Hematopoietic multipotent progenitor cell treated with erythropoietin and hydrocortisone succinate and interleukin-3 and kit ligand, for 17 days (in vitro differentiated cells): ENCODE data around the gene SAP130.
A peak's percentile ranks its signal among the peaks of the same experiment; 100 is the strongest.

Experiments
- DNase-seq: peaks from one replicate; pipeline ENCODE4 v3.0.0-alpha.2; 2015; ENCODE audit warnings: low spot score

The SAP130 gene

GRCh38 chr2:128026448-128027277 is 1.2 kb downstream of the SAP130 start:
- DNase-seq: peak; percentile 23

DNA sequence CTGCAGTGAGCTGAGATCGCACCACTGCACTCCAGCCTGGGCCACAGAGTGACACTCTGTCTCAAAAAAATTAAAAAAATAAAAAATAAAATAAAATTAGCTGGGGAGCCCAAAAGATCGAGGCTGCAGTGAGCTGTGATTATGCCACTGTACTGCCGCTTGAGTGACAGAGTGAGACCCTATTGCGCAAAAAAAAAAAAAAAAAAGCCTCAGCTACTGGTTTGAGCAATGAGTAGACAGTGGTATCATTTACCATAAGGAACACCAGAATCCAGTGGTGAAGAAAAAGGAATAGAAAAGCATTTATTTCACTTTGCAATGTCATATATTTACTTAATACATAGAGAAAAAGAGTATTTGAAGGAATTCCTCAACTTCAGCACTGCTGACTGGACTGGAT is 3.0 kb downstream of the SAP130 start:
- no peak for DNase-seq

DNA sequence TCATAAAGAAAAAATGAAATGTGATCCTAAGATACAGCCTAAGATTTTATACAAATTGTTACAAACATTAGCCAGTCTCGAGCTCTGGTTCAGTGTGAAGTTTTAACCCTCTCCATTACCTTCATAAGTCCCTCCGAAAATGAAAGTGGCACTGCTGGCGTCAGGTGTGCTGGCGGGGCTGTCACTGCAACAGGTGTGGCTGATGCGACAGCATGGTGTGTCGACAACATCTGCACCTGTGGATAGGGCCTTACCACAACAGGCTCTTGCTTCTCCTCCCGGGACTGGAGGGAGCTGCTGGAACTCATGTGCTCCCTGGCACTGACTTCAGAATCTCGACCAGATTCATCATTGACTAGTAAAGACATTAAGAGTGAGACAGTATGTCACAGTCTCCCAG is 10.3 kb downstream of the SAP130 start:
- DNase-seq: no peak

DNA sequence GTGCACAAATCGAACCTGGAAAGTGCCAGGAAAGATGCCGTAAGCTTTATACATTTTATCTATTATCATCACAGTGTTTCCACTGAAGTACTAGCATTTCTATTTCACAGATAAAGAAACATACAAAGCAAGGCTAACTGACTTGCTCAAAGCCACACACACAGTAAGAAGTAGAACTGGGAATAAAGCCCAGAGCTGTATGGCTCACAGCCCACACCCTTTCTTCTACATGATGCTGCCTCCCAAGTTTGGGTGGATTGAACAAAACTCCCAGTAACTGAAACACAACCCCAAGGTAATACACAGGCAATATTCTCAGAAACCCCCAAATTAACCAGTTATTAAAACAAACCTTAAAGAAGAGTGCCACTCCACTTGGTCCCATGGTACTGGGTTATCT is 11.2 kb downstream of the SAP130 start:
- DNase-seq: no peak

- no peak for DNase-seq
Observed at GRCh38 chr2:128012698-128013097, 15.2 kb downstream of the SAP130 start.

DNA sequence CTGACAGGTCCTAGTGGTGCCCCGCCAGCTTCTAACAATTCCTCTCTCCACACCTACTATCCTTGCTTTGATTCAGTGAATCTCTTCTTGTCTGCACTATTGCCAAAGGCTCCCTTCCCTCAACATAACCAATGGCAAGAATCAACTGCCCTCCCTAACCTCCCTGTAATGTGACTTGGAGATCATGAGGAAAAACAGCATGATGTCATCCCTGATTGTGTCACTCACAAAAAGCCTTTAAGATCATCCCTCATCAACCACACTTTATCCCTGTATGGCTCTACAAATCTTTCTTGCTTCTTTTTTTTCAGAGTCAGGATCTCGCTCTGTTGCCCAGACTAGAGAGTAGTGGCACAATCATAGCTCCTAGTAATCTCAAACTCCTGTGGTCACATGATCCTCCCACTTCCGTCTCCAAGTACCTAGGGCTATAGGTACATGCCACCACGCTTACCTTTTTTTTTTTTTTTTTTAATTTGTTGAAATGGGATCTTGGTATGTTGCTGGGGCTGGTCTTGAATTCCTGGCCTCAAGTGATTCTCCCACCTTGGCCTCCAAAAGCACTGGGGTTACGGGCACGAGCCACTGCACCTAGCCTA is 19.7 kb downstream of the SAP130 start:
- DNase-seq: no peak

- no peak for DNase-seq
Observed at GRCh38 chr2:128004509-128004908, 23.4 kb downstream of the SAP130 start.

- no peak for DNase-seq
Observed at GRCh38 chr2:128003463-128003862, 24.4 kb downstream of the SAP130 start.

DNA sequence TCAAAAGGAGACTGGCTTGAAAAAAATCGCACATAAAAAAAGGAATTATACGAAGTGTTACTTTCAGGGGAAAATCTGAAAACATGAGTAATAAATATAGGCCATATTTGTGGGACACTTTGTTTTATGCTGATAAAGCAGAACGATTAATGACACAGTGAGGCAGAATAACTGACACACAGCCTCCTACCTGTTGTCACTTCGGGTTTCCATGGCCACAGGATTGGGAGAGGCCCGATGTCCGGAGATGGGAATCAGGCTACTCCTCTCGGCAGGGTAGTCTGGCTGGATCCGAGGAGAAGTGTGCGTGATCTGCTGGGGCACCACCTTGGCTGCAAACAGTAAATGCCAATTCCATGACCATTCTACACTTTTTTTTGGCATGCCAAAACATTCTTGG is 31.7 kb downstream of the SAP130 start:
- no peak for DNase-seq

DNA sequence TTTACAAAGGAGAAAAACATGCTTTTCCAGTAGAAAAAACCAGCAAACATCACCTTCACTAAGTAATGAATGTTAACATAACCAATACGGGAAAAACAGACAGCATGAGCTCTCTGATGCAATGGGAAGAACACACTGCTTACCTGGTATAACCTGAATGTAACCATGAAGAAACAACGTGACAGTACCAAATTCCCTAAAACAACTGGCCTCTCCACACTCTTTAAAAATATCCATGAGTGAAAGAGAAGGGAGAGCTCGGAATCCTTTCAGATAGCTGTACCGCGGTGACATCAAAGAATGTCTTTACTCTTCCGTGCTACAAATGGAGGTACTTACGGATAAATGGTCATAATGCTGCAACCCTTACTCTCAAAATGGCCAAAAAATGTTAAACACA is 32.1 kb downstream of the SAP130 start:
- no peak for DNase-seq

GRCh38 chr2:127993659-127994058 is 34.2 kb downstream of the SAP130 start:
- no peak for DNase-seq

GRCh38 chr2:127991742-127992141 is 36.1 kb downstream of the SAP130 start:
- DNase-seq: no peak

GRCh38 chr2:127986548-127987079 is 41.2 kb downstream of the SAP130 start:
- DNase-seq: no peak

DNA sequence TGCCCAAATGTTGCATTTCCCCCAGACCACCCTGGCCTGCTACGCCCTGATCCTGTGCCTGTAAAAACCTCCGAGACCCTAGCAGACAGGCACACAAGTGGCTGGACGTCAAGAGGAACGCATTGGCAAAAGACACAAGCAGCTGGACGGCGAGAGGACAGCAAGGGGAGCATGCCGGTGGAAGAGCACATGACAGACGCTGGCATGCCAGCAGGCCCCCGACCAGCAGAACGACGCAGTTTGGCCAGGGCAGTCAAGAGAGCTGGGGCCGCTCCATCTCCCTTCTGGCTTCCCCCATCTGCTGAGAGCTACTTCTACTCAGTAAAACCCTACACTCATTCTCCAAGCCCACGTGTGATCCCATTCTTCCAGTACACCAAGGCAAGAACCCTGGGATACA is 42.1 kb downstream of the SAP130 start:
- no peak for DNase-seq

DNA sequence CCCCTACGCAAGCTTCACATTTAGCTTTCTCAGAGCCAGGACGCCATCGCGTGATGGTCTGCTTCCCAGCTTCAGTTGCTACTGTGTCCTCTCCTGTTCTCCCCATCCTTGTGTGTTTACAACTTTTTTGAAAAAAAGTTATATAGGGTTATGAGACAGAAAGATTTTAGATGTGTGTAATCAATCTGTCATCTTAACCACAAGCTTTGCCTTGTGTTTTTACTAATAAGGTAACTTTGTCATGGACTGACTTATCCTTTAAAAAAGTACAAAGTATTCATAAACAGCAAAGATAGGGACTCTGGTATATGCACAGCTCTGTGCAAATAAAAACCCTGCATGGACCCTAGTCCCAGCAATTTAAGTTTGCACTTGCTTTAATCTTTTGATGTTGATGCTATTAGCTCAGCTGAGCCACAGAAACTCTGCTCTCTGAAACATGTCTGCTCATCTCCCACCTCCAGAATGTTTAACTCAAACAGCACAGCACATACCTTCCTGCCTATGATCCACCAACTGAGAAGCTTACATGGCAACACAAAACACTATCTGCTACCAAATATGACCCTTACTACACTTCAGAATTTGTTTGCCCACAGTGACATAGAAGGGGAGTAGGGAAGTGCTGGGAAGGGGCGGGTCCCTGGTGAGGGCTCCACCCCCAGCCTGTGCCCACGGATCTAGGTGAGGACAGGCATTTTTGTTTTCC is 42.7 kb downstream of the SAP130 start:
- no peak for DNase-seq

DNA sequence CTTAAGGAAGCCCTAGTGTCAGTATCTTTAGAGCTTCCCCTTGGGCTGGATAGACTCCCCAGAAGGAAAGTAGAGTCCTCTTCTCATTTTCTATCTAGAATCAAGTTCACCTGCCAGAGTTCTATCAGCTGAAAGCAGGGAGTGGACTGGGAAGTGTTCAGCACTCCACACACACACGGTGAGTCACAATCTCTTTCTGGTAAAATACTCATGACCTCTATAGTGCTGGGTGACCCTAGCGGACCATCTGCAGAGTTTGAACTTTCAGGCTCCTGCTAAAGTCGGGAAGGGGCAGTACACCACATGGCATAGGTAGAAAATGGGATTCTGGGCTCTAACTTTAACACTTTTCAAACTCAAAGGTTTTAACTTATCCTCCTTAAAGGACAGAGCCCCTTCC is 43.3 kb downstream of the SAP130 start:
- DNase-seq: no peak

DNA sequence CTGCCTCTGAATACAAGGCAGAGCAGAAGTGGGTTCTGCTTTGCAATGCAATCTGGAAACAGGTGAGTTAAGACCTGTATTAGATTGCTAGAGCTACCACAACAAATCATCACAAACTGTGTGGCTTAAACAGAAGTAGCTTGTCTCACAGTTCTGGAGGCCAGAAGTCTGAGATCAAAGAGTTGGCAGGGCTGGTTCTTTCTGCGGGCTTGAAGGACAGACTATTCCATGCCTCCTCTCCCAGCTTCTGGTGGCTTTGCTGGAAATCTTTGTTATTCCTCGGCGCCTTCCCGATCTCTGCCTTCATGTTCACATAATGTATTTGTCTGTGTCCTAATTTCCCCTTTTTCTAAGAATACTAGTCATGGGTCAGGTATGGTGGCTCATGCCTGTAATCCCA is 58.4 kb downstream of the SAP130 start:
- DNase-seq: no peak

- DNase-seq: no peak
Observed at GRCh38 chr2:127968610-127969339, 59.1 kb downstream of the SAP130 start.

DNA sequence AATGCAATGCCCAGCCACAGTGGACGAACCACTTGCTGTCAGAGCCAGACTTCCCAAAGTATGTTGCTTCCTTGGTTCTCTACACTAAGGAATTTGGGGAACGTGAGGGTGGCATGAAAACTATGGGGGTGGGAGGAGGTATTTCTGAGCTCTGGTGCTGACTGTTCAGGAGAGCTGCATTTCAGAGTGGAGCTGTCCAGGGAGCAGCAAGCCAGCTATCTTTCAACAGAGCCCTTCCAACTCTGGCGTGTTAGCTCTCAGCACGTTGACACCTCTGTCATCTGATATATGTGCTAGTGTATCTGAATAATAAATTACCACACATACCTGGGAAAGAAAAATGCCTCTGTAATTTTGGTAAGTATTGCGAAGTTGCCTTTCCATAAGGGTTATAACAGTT is 66.1 kb downstream of the SAP130 start:
- DNase-seq: no peak

DNA sequence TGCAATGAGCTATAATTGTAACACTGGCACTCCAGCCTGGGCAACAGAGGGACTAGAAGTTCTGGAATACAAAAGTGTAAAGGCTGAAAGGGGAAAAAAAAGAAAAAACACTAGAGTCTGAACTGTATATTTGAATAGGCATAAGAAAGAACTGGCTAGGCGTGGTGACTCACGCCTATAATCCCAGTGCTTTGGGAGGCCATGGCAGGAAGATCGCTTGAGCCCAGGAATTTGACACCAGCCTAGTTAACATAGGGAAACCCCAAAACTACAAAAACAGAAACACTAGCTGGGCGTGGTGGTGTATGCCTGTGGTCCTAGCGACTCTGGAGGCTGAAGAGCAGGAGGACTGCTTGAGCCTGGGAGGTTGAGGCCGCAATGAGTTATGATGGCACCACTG is 70.6 kb downstream of the SAP130 start:
- DNase-seq: no peak

DNA sequence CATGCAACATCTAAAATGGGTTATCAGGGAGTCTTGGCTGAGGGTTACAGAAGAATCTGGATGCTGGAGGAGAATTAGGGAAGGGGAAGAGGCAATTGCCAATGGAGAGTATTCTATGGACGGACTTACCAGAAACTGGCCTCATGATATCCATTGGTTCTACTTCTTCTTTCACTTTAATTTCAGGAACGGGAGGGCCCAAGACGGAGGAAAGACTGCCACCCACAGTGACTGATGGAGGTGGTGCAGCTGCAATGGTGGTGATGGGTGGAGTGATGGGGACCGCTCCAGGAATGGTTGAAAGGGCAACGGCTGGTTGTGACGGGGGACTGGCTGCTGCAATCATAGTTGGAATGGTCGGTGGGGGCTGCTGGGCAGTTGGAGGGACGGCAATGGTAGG is 73.0 kb downstream of the SAP130 start:
- no peak for DNase-seq

- no peak for DNase-seq
Observed at GRCh38 chr2:127953849-127954248, 74.0 kb downstream of the SAP130 start.
